ENCODE data around the gene IMP4. TPM values are rescaled to one million over a fixed set of nuclear protein-coding genes. Genes with fewer than 3 reads are reported as not detected.

The IMP4 gene
- total RNA-seq, 4 donors from 2014 or later, result 66.5 to 112 (median 75.2) TPM

DNA sequence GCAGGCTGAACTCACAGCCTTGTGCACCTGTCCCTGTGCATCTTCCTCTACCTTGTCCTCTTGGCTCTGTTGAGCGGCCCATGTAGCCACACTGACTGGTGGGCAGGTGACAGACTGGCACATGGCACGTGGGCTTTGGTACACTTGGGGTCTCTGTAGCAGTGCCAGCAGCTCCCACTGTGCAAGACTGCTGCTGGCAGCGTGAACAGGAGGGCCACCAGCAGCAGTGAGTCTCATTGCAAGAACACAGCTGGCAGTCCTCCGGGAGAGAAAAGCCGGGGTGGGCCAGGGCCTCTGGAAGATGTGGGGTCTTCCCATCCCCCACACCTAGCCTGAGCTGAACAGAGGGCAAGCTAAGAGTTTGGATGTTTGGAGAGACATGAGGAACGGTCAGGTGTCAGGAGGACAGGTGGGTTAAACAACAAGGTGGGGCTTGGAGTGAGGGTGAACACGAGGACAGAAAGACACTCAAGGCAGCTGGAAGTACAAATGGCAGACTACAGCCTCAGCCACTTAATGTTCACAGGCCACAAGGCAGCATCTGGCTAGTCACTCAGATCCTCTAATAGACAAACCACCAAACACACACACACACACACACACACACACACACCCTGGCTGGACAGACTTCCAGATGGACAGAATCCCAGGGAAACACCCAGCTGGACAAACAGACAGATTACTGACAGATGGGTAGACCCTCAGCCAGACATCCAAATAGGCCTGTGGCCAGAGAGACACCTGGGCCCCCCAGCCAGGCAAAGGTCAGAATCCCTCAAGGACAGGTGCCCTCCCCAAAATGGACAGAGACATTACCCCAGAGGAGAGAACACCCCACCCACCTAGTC, 10.8 kb downstream of the IMP4 start:
- TF ChIP-seq, protein P1, sequence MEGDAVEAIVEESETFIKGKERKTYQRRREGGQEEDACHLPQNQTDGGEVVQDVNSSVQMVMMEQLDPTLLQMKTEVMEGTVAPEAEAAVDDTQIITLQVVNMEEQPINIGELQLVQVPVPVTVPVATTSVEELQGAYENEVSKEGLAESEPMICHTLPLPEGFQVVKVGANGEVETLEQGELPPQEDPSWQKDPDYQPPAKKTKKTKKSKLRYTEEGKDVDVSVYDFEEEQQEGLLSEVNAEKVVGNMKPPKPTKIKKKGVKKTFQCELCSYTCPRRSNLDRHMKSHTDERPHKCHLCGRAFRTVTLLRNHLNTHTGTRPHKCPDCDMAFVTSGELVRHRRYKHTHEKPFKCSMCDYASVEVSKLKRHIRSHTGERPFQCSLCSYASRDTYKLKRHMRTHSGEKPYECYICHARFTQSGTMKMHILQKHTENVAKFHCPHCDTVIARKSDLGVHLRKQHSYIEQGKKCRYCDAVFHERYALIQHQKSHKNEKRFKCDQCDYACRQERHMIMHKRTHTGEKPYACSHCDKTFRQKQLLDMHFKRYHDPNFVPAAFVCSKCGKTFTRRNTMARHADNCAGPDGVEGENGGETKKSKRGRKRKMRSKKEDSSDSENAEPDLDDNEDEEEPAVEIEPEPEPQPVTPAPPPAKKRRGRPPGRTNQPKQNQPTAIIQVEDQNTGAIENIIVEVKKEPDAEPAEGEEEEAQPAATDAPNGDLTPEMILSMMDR (IDR thresholded peaks at IDR 0.05; ENCODE audit: low read depth), result no peak

DNA sequence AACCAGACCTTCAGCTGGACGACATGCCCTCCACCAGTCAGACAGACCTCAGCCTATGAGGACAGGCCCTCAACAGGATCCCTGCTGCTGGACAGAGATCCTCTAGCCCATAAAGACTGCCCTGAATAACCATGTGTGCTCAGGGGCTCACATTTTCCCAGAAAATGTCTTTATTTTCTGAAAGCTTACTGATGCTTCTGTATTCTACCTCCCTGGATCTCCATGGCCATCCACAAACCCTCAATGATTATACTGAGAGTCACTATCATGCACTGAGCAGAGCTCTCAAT, 11.4 kb downstream of the IMP4 start:
- TF ChIP-seq, protein P1 (IDR thresholded peaks at IDR 0.05; ENCODE audit: low read depth), result no peak

DNA sequence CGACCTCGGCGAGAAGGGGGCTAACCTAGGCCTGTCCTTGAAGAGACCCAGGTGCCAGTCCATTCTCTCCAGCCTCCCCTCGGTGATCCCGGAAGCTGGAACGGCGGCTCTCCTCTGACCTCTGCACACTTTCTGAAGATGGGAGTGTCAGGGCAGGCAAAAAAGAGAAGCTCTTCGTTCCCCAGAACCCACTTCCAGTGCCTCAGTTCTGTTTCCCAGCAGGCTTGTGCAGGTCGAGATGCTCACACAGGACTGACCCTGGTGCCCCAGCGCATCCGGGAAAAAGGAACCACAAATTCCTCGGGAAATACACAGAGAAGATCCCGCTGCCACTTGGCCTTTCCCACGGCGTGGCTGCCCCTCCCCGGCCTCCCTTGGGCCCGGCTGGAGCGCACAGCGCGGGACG, 12.5 kb downstream of the IMP4 start:
- TF ChIP-seq, protein P1 (IDR thresholded peaks at IDR 0.05; ENCODE audit: low read depth), result no peak

DNA sequence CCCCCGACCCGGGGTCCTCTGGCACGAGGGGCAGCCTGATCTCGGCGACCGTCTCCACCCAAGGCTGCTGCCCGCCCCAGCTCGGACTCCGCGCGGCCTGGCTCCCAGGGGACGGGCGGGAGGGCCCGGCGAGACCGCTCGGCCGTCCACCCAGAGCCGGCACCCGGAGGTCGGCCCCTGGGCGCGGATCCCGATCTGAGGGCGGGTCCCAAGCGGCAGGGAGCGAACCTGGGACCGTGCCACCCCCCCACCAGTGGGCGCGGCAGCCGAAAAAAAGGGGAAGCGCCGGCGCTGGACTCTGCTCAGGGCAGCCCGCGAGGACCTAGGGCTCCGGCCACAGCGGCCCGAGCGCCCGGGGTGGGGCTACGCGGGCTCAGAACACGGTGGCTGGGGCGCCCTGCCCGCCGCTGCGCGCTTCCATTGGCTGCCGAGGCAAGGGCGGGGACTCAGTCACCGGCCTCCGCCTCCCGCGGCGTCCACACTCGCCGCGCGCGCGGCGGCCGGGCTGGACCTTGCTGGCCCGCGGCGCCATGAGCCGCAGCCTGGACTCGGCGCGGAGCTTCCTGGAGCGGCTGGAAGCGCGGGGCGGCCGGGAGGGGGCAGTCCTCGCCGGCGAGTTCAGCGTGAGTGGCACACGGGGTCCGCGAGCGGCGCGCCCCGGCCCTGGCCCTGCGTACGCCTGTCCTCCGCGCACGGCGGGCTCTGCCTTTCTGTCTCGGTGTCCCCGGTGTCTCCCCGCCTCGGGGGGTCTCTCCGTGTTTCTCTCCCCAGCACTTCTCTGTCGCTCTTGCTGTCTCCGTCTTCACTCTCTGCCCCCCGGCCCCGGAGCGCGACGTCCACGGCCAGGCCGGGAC, 13.1 kb downstream of the IMP4 start, which contains the start of gene PTPN18:
Gene PTPN18 (plus strand): TSS at position 479 of the 854 bp plus-strand sequence. CDS start 52 bp downstream, at position 531.
- TF ChIP-seq, protein P1 (IDR thresholded peaks at IDR 0.05; ENCODE audit: low read depth), result no peak

DNA sequence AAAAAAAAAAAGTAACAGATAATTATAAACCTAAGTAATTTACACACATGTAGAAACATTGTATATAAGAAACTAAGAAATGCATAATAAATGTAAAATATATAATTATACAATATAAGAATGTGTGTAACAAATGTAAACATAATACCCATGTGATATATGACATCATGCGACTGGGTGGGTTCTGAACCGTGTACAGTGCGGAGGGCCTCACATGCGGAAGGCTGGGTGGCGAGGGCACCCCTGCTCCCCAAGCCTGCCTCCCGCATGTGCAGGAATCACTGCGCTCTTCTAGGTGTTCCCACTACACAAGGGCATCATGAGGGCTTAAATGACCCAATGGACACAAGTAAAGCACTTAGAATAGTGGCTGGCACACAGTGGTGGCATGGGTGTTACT, 15.2 kb downstream of the IMP4 start:
- TF ChIP-seq, protein P1 (IDR thresholded peaks at IDR 0.05; ENCODE audit: low read depth), result no peak

DNA sequence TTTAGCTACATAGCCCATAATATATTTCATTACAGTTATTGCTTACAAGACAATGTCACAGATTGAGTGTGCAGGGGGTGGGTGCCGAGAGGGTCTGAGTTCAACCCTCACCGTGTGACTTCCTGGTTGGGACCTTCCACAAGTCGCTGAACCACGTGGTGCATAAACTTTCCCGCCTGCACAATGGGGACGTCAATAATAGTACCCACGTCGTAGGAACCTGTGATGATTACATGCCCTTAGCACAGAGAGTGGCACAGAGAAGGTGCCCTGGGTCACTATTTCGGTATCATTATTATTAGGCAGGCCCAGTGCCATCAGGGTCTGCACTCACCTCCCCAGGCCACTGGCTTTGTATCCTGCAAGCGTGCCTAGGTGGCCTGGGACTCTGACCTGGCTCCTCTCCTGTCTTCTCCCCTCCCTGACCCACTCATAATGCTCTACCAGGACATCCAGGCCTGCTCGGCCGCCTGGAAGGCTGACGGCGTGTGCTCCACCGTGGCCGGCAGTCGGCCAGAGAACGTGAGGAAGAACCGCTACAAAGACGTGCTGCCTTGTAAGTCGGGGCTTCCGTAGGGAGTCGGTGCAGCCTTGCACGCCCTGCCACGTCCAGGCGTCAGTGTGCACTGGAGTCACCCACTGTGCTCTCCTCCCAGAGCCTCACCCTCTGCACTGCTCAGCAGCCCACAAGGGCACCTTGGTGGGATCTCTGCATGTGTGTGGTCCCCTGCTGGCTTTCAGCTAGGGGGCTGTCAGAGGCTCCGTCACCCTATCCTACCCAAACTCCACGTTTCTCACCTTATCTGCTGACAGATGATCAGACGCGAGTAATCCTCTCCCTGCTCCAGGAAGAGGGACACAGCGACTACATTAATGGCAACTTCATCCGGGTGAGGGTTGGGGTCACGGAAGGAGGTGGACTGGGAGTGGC, 16.0 kb downstream of the IMP4 start:
- TF ChIP-seq, protein P1 (IDR thresholded peaks at IDR 0.05; ENCODE audit: low read depth), result no peak

Data from subcutaneous adipose tissue (tissue), 4 donors.